HCT116 (cell line): ENCODE results near the gene LSM4. TPM values are rescaled to one million over a fixed set of nuclear protein-coding genes. Genes with fewer than 3 reads are reported as not detected.

Experiments
- ATAC-seq: fragments of 200-7000 bp; cut with Tn5 transposase; 2 replicates; pipeline ENCODE4 v1.9.1; 2020; ENCODE audit warnings: mild to moderate bottlenecking, moderate library complexity
- BruUV-seq: library from RNA; stranded (reverse); fragments of 400-500 nt; replicated peaks from 2 replicates; lab custom pipeline; 2021; lab: Mats Ljungman, UMichigan
- CTCF ChIA-PET: fragments of 300-600 bp; sonication (Branson Sonifier 250); formaldehyde crosslinking; loops from one replicate; lab custom pipeline; 2021; ENCODE audit warnings: antibody characterized with exemption; lab: Charles Lee
- POLR2A ChIA-PET: fragments of 300-600, 350-600 bp; sonication (Branson Sonifier 250); formaldehyde crosslinking; loops from one replicate; lab custom pipeline; 2021; ENCODE audit warnings: antibody characterized with exemption; lab: Charles Lee
- RAD21 ChIA-PET, 2 experiments: fragments of 300-600 bp; sonication (Branson Sonifier 250); formaldehyde crosslinking; loops; one replicate each; lab custom pipeline; 2023; ENCODE audit warnings: low total read pairs in 2 of 2; ENCODE audit not compliant: uncharacterized antibody in 2 of 2, unreplicated experiment in 2 of 2, low non-redundant PET in 1 of 2; lab: Charles Lee
- DNase-seq: peaks from one replicate; pipeline ENCODE4 v3.0.0-alpha.2; 2010; ENCODE audit warnings: low read depth, low spot score
- H2AFZ ChIP-seq: fragments of 200-600 bp; shearing (Covaris generic), sonication (generic); 2 replicates; pipeline ENCODE4 v1.6.1; 2017; ENCODE audit warnings: low read depth, mixed run types, mixed read lengths, antibody characterized with exemption, low read length; ENCODE audit not compliant: poor library complexity, severe bottlenecking
- H3K27ac ChIP-seq: 2 replicates; pipeline ENCODE4 v1.5.1; 2012; ENCODE audit warnings: low read depth, low read length
- H3K27me3 ChIP-seq: fragments of 200-600 bp; sonication (generic); 2 replicates; pipeline ENCODE4 v1.6.1; 2016; ENCODE audit warnings: mixed run types, low read length, mixed read lengths; ENCODE audit not compliant: insufficient read depth
- H3K36me3 ChIP-seq, 2 experiments: fragments of 200-500 bp in 1 of 2; fragments of 200-600 bp in 1 of 2; sonication (Bioruptor generic) in 1 of 2; sonication (generic) in 1 of 2; 2 replicates each; pipeline versions ENCODE4 v1.5.1 to v1.6.1; 2014 to 2016; ENCODE audit warnings: low read length in 2 of 2, inconsistent platforms in 1 of 2, mixed read lengths in 1 of 2, mixed run types in 1 of 2; ENCODE audit not compliant: insufficient read depth in 2 of 2, control insufficient read depth in 1 of 2
- H3K4me1 ChIP-seq, 2 experiments: fragments of 200-600 bp in 1 of 2; sonication (generic) in 1 of 2; 2 replicates each; pipeline versions ENCODE4 v1.5.1 to v1.6.1; 2012 to 2017; ENCODE audit warnings: low read length in 2 of 2, inconsistent platforms in 1 of 2, mild to moderate bottlenecking in 1 of 2, mixed read lengths in 1 of 2, mixed run types in 1 of 2, moderate library complexity in 1 of 2; ENCODE audit not compliant: insufficient read depth in 2 of 2, control insufficient read depth in 1 of 2
- H3K4me2 ChIP-seq: fragments of 200-600 bp; sonication (generic); 2 replicates; pipeline ENCODE4 v1.6.1; 2017; ENCODE audit warnings: mixed run types, low read length, mixed read lengths
- H3K4me3 ChIP-seq, 2 experiments: fragments of 200-600 bp in 1 of 2; sonication (generic) in 1 of 2; replicated peaks in 1 of 2; 2 replicates each; pipeline ENCODE4 v1.5.1; 2011 to 2016; ENCODE audit warnings: low read length in 2 of 2, control low read depth in 1 of 2, low read depth in 1 of 2, mild to moderate bottlenecking in 1 of 2, mixed read lengths in 1 of 2, mixed run types in 1 of 2
- H3K79me2 ChIP-seq: fragments of 200-600 bp; sonication (generic); 2 replicates; pipeline ENCODE4 v1.6.1; 2017; ENCODE audit warnings: mild to moderate bottlenecking, mixed run types, low read length, moderate library complexity, mixed read lengths; ENCODE audit not compliant: insufficient read depth
- H3K9ac ChIP-seq: fragments of 200-600 bp; sonication (generic); 2 replicates; pipeline ENCODE4 v1.6.1; 2016; ENCODE audit warnings: low read length, mixed read lengths
- H3K9me2 ChIP-seq: fragments of 200-600 bp; sonication (generic), shearing (Covaris generic); 2 replicates; pipeline ENCODE4 v1.6.1; 2017; ENCODE audit warnings: mixed run types, mild to moderate bottlenecking, moderate library complexity; ENCODE audit not compliant: insufficient read depth
- H3K9me3 ChIP-seq, 2 experiments: fragments of 200-500 bp in 1 of 2; fragments of 200-600 bp in 1 of 2; sonication (Bioruptor generic) in 1 of 2; sonication (generic) in 1 of 2; 2 replicates each; pipeline ENCODE4 v1.6.1; 2014 to 2017; ENCODE audit warnings: low read length in 2 of 2, mixed read lengths in 2 of 2, inconsistent platforms in 1 of 2, low read depth in 1 of 2, mild to moderate bottlenecking in 1 of 2, mixed run types in 1 of 2, moderate library complexity in 1 of 2; ENCODE audit not compliant: control insufficient read depth in 1 of 2, insufficient read depth in 1 of 2
- H4K20me1 ChIP-seq: fragments of 200-600 bp; sonication (generic), shearing (Covaris generic); 2 replicates; pipeline ENCODE4 v1.6.1; 2017; ENCODE audit warnings: mixed run types, mild to moderate bottlenecking, moderate library complexity; ENCODE audit not compliant: insufficient read depth
- CBX3 ChIP-seq: IDR thresholded peaks from 2 replicates; pipeline ENCODE4 v1.6.1; 2012; ENCODE audit warnings: low read depth
- EZH2 ChIP-seq: fragments of 200-600 bp; sonication (generic); IDR thresholded peaks from 2 replicates; pipeline ENCODE4 v1.6.1; 2017; ENCODE audit warnings: antibody characterized with exemption, mixed run types
- FOSL1 ChIP-seq: IDR thresholded peaks from 2 replicates; pipeline ENCODE4 v1.6.1; 2012; ENCODE audit warnings: low read depth
- JUND ChIP-seq: IDR thresholded peaks from 2 replicates; pipeline ENCODE4 v1.6.1; 2012
- POLR2A ChIP-seq: IDR thresholded peaks from 2 replicates; pipeline ENCODE4 v1.7.0; 2011; ENCODE audit warnings: borderline replicate concordance; ENCODE audit not compliant: insufficient read depth, insufficient read length; ENCODE audit errors: extremely low read depth
- POLR2AphosphoS5 ChIP-seq: IDR thresholded peaks from 2 replicates; pipeline ENCODE4 v1.6.1; 2011; ENCODE audit warnings: mild to moderate bottlenecking, low read depth, low read length, moderate library complexity
- SRF ChIP-seq: IDR thresholded peaks from 2 replicates; pipeline ENCODE4 v1.6.1; 2012; ENCODE audit warnings: low read depth
- YY1 ChIP-seq: IDR thresholded peaks from 2 replicates; pipeline ENCODE4 v1.6.1; 2011; ENCODE audit warnings: low read length, low read depth, moderate library complexity, mild to moderate bottlenecking; ENCODE audit not compliant: insufficient replicate concordance; ENCODE audit errors: extremely low read depth
- ZFX ChIP-seq: fragments of 450-650 bp; IDR thresholded peaks from 2 replicates; pipeline ENCODE4 v1.6.1; 2017
- intact Hi-C: fragments of 100-400 bp; cut with micrococcal nuclease; formaldehyde crosslinking; loops from 2 replicates; pipeline ENCODE4 v1.10.0; 2022
- total RNA-seq: library from RNA; stranded (reverse); gene quantifications from one replicate; pipeline ENCODE4 v1.2.1, GENCODE V29; 2021; ENCODE audit not compliant: unreplicated experiment
- TF ChIP-seq, protein P1 (sequence below): IDR thresholded peaks from 2 replicates; pipeline ENCODE4 v1.6.1; 2012; ENCODE audit warnings: low read depth
- TF ChIP-seq, protein P2 (sequence below), 3 experiments: fragments of 200-600 bp in 1 of 3; sonication (generic) in 1 of 3; IDR thresholded peaks in 2 of 3; conservative IDR thresholded peaks in 1 of 3; 2 replicates each; pipeline ENCODE4 v1.5.1; 2012 to 2017; ENCODE audit warnings: low read depth in 2 of 3, low read length in 2 of 3, antibody characterized with exemption in 1 of 3, borderline replicate concordance in 1 of 3, control low read depth in 1 of 3, mild to moderate bottlenecking in 1 of 3, mixed read lengths in 1 of 3, mixed run types in 1 of 3, moderate library complexity in 1 of 3; ENCODE audit not compliant: insufficient read depth in 1 of 3
- TF ChIP-seq, protein P3 (sequence below): IDR thresholded peaks from 2 replicates; pipeline ENCODE4 v1.6.1; 2012

Gene LSM4
- total RNA-seq, 1 experiment from 2014 or later = 400 TPM

DNA sequence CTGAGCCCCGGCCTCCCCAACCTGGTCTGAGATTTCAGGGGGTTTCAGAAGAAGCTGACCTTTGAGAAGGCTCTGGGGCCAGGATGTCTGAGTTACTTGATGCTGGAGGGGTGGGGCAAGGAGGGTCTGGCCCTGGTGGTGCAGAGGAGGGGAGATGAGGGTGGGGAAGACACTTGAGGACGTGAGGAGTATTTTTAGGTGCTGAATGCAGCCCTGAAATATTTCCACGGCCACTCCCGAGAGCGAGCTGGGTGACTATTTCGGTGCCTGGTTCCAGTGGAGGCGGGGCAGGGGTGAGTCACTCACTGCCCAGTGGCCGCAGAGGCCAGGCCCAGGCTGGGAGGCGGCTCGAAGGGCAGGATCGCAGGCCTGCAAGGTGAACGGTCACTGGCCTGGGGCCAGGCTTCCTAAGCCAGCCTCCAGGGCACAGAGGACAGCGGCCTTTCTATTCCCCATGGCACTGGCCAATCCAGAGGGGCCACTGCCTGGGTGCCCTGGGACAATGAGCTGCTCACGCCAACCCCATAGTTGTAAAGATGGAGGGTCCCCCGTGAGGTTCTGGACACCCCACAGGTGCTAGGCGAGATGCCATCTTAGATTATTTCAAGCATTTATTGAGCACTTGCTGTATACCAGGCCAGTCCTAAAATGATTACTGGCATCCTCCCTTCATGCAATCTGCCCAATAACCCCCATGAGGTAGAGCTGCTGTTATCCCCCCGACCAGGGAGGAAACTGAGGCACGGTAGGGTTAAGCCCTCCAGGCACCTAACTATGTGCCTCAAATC lies 21.8 kb downstream of the LSM4 start (continued):
- no peak for TF ChIP-seq EZH2
- peak; percentile 50 for TF ChIP-seq POLR2AphosphoS5
- no peak for TF ChIP-seq YY1
- TF ChIP-seq CBX3 = peak; percentile 72

DNA sequence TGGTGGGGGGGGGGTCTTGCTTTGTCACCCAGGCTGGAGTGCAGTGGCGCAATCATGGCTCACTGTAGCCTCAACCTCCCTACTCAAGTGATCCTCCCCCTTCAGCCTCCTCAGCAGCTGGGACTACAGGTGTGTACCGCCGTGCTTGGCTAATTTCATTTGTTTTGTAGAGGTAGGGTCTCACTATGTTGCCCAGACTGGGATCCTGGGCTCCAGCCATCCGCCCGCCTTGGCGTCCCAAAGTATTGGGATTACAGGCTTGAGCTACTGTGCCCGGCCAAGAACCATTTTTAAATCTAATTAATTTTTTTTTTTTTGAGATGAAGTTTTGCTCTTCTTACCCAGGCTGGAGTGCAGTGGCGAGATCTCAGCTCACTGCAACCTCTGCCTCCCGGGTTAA lies 23.2 kb downstream of the LSM4 start:
- Histone ChIP-seq H3K9me2 (no peaks in the 10 kb centered on the region), H3K4me2 (0 out of 2 replicates have a peak overlapping the region, but pooled peaks have one; percentile 48), H3K79me2 (no peaks in the 10 kb centered on the region), H3K9me3 (no peaks in the 10 kb centered on the region), H3K4me1 (peaks cover 48 to 72% of the 10 kb centered on the region in 2 experiments), H3K36me3 (no peaks in the 10 kb centered on the region), H2AFZ (no peak overlapping the region), H4K20me1 (no peaks in the 10 kb centered on the region), H3K27ac (no peak overlapping the region), H3K27me3 (no peaks in the 10 kb centered on the region), H3K9ac (no peak overlapping the region), H3K4me3 (no peak overlapping the region)
- BruUV-seq = no TSS peak
- intact Hi-C loops = no loop called here
- DNase-seq = no peak
- TF ChIP-seq JUND = no peak
- no peak for TF ChIP-seq FOSL1
- no peak for TF ChIP-seq ZFX
- ChIA-PET POLR2A (interaction anchor here (1.2 to 3.2 kb wide), 3 partner anchors 19 to 89 kb away, joined by 3 to 14 read pairs (median 3); partner anchors contain the start of gene JUND), RAD21 (interaction anchor here in 1 of 2 experiments (0.7 kb wide), 1 partner anchor 13 kb away, joined by 3 read pairs; no protein-coding TSS in a partner anchor), CTCF (no interaction called here)
- ATAC-seq = no peak

DNA sequence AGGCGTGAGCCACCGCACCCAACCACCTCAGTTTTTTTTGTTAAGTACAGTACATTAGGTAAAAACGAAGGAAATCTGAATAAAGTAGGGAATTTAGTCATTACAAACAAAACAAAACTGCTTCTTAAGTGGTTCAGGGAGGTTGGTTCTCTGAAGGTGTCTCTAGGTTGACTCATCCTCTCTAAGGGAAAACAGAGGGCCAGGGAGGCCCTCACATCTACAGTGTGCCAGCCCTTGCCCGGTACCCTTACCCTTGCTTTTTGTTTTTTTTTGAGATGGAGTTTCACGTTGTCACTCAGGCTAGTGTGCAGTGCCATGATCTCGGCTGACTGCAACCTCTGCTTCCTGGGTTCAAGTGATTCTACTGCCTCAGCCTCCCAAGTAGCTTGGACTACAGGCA lies 24.3 kb downstream of the LSM4 start:
- no peaks in the 10 kb centered on the region for H3K9me3 ChIP-seq
- peaks cover 48 to 69% of the 10 kb centered on the region in 2 experiments for H3K4me1 ChIP-seq
- no peak overlapping the region for H2AFZ ChIP-seq
- BruUV-seq = no TSS peak
- H3K4me2 ChIP-seq = peak overlapping the region; percentile 48
- H3K9ac ChIP-seq = peak overlapping the region; percentile 9; the same call in 1 of the 2 replicates
- POLR2A ChIA-PET = interaction anchor here (0.7 to 3.2 kb wide), 3 partner anchors 18 to 90 kb away, joined by 3 to 14 read pairs (median 3); partner anchors contain the start of gene JUND
- H3K79me2 ChIP-seq = no peaks in the 10 kb centered on the region
- no peaks in the 10 kb centered on the region for H4K20me1 ChIP-seq
- H3K27me3 ChIP-seq = no peaks in the 10 kb centered on the region
- RAD21 ChIA-PET = no interaction called here
- CTCF ChIA-PET = no interaction called here
- no peak for DNase-seq
- H3K9me2 ChIP-seq = no peaks in the 10 kb centered on the region
- intact Hi-C loops = no loop called here
- H3K27ac ChIP-seq = peak overlapping the region; percentile 11
- H3K4me3 ChIP-seq = no peak overlapping the region
- no peak for ATAC-seq
- no peaks in the 10 kb centered on the region for H3K36me3 ChIP-seq
- TF ChIP-seq, protein P1, sequence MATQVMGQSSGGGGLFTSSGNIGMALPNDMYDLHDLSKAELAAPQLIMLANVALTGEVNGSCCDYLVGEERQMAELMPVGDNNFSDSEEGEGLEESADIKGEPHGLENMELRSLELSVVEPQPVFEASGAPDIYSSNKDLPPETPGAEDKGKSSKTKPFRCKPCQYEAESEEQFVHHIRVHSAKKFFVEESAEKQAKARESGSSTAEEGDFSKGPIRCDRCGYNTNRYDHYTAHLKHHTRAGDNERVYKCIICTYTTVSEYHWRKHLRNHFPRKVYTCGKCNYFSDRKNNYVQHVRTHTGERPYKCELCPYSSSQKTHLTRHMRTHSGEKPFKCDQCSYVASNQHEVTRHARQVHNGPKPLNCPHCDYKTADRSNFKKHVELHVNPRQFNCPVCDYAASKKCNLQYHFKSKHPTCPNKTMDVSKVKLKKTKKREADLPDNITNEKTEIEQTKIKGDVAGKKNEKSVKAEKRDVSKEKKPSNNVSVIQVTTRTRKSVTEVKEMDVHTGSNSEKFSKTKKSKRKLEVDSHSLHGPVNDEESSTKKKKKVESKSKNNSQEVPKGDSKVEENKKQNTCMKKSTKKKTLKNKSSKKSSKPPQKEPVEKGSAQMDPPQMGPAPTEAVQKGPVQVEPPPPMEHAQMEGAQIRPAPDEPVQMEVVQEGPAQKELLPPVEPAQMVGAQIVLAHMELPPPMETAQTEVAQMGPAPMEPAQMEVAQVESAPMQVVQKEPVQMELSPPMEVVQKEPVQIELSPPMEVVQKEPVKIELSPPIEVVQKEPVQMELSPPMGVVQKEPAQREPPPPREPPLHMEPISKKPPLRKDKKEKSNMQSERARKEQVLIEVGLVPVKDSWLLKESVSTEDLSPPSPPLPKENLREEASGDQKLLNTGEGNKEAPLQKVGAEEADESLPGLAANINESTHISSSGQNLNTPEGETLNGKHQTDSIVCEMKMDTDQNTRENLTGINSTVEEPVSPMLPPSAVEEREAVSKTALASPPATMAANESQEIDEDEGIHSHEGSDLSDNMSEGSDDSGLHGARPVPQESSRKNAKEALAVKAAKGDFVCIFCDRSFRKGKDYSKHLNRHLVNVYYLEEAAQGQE = no peak
- TF ChIP-seq, protein P2, sequence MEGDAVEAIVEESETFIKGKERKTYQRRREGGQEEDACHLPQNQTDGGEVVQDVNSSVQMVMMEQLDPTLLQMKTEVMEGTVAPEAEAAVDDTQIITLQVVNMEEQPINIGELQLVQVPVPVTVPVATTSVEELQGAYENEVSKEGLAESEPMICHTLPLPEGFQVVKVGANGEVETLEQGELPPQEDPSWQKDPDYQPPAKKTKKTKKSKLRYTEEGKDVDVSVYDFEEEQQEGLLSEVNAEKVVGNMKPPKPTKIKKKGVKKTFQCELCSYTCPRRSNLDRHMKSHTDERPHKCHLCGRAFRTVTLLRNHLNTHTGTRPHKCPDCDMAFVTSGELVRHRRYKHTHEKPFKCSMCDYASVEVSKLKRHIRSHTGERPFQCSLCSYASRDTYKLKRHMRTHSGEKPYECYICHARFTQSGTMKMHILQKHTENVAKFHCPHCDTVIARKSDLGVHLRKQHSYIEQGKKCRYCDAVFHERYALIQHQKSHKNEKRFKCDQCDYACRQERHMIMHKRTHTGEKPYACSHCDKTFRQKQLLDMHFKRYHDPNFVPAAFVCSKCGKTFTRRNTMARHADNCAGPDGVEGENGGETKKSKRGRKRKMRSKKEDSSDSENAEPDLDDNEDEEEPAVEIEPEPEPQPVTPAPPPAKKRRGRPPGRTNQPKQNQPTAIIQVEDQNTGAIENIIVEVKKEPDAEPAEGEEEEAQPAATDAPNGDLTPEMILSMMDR (IDR thresholded peaks at IDR 0.05 in 2 of 3, conservative IDR thresholded peaks at IDR 0.05 in 1 of 3; ENCODE audit: borderline replicate concordance in 1 of 3, insufficient read depth in 1 of 3, low read depth in 2 of 3, low read length in 2 of 3) = no peak
- TF ChIP-seq SRF (no peak), ZFX (no peak), POLR2AphosphoS5 (no peak), POLR2A (no peak), FOSL1 (no peak)
- TF ChIP-seq, protein P3, sequence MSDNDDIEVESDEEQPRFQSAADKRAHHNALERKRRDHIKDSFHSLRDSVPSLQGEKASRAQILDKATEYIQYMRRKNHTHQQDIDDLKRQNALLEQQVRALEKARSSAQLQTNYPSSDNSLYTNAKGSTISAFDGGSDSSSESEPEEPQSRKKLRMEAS = no peak
